ENCODE data around the gene KIF2B.

KIF2B gene

GRCh38 chr17:53804437-53804836 is 18.3 kb upstream of the KIF2B start:
- Histone ChIP-seq H3K27ac (ENCODE audit: low read length) (no peak overlapping the region), H3K36me3 (ENCODE audit: insufficient read depth, low read length) (no peaks in the 10 kb centered on the region), H3K4me1 (ENCODE audit: insufficient read depth, low read length) (no peaks in the 10 kb centered on the region), H3K4me3 (ENCODE audit: low read depth in 1 of 2, low read length in 2 of 2) (no peak overlapping the region), H3K4me2 (ENCODE audit: insufficient read depth, low read length) (no peak overlapping the region), H3K27me3 (ENCODE audit: insufficient read depth, low read length, poor library complexity) (no peaks in the 10 kb centered on the region), H3K79me2 (ENCODE audit: insufficient read depth, low read length) (no peaks in the 10 kb centered on the region), H4K20me1 (ENCODE audit: insufficient read depth, low read length) (no peaks in the 10 kb centered on the region), H3K9me3 (ENCODE audit: insufficient read depth, low read length, severe bottlenecking) (no peaks in the 10 kb centered on the region), H3K9ac (ENCODE audit: low read depth, low read length) (no peak overlapping the region), H2AFZ (ENCODE audit: low read depth, low read length) (no peak overlapping the region)
- ATAC-seq (ENCODE audit: insufficient read depth, low read depth) (no peak), DNase-seq (no peak)
- TF ChIP-seq CTCF (IDR thresholded peaks at IDR 0.05; ENCODE audit: borderline replicate concordance, extremely low read depth, low read length, poor library complexity, severe bottlenecking) = no peak
- TF ChIP-seq EZH2 (IDR thresholded peaks at IDR 0.05; ENCODE audit: borderline replicate concordance, low read depth, low read length, severe bottlenecking) = no peak

GRCh38 chr17:53806473-53806872 is 16.3 kb upstream of the KIF2B start:
- H3K79me2 ChIP-seq (ENCODE audit: insufficient read depth, low read length) = no peaks in the 10 kb centered on the region
- no peak overlapping the region for H3K27ac ChIP-seq (ENCODE audit: low read length)
- H3K4me3 ChIP-seq (ENCODE audit: low read depth in 1 of 2, low read length in 2 of 2) = no peak overlapping the region
- ATAC-seq (ENCODE audit: insufficient read depth, low read depth) = no peak
- H3K4me1 ChIP-seq (ENCODE audit: insufficient read depth, low read length) = no peaks in the 10 kb centered on the region
- H3K4me2 ChIP-seq (ENCODE audit: insufficient read depth, low read length) = no peak overlapping the region
- no peak overlapping the region for H2AFZ ChIP-seq (ENCODE audit: low read depth, low read length)
- H4K20me1 ChIP-seq (ENCODE audit: insufficient read depth, low read length) = no peaks in the 10 kb centered on the region
- no peaks in the 10 kb centered on the region for H3K9me3 ChIP-seq (ENCODE audit: insufficient read depth, low read length, severe bottlenecking)
- no peaks in the 10 kb centered on the region for H3K36me3 ChIP-seq (ENCODE audit: insufficient read depth, low read length)
- H3K9ac ChIP-seq (ENCODE audit: low read depth, low read length) = no peak overlapping the region
- TF ChIP-seq CTCF (IDR thresholded peaks at IDR 0.05; ENCODE audit: borderline replicate concordance, extremely low read depth, low read length, poor library complexity, severe bottlenecking) (no peak), EZH2 (IDR thresholded peaks at IDR 0.05; ENCODE audit: borderline replicate concordance, low read depth, low read length, severe bottlenecking) (no peak)
- DNase-seq = no peak
- H3K27me3 ChIP-seq (ENCODE audit: insufficient read depth, low read length, poor library complexity) = no peaks in the 10 kb centered on the region

GRCh38 chr17:53807286-53807685 is 15.4 kb upstream of the KIF2B start:
- DNase-seq (no peak), ATAC-seq (ENCODE audit: insufficient read depth, low read depth) (no peak)
- Histone ChIP-seq H2AFZ (ENCODE audit: low read depth, low read length) (no peak overlapping the region), H3K4me1 (ENCODE audit: insufficient read depth, low read length) (no peaks in the 10 kb centered on the region), H3K27ac (ENCODE audit: low read length) (no peak overlapping the region), H3K9ac (ENCODE audit: low read depth, low read length) (no peak overlapping the region), H3K27me3 (ENCODE audit: insufficient read depth, low read length, poor library complexity) (no peaks in the 10 kb centered on the region), H3K36me3 (ENCODE audit: insufficient read depth, low read length) (no peaks in the 10 kb centered on the region), H3K9me3 (ENCODE audit: insufficient read depth, low read length, severe bottlenecking) (no peaks in the 10 kb centered on the region), H3K4me2 (ENCODE audit: insufficient read depth, low read length) (no peak overlapping the region), H3K79me2 (ENCODE audit: insufficient read depth, low read length) (no peaks in the 10 kb centered on the region), H3K4me3 (ENCODE audit: low read depth in 1 of 2, low read length in 2 of 2) (no peak overlapping the region), H4K20me1 (ENCODE audit: insufficient read depth, low read length) (no peaks in the 10 kb centered on the region)
- no peak for TF ChIP-seq CTCF (IDR thresholded peaks at IDR 0.05; ENCODE audit: borderline replicate concordance, extremely low read depth, low read length, poor library complexity, severe bottlenecking)

GRCh38 chr17:53818271-53818670 is 4.5 kb upstream of the KIF2B start:
- H4K20me1 ChIP-seq (ENCODE audit: insufficient read depth, low read length) = no peaks in the 10 kb centered on the region
- no peak overlapping the region for H3K4me2 ChIP-seq (ENCODE audit: insufficient read depth, low read length)
- no peak overlapping the region for H2AFZ ChIP-seq (ENCODE audit: low read depth, low read length)
- DNase-seq = no peak
- H3K4me1 ChIP-seq (ENCODE audit: insufficient read depth, low read length) = no peaks in the 10 kb centered on the region
- H3K27ac ChIP-seq (ENCODE audit: low read length) = no peak overlapping the region
- ATAC-seq (ENCODE audit: insufficient read depth, low read depth) = no peak
- no peaks in the 10 kb centered on the region for H3K9me3 ChIP-seq (ENCODE audit: insufficient read depth, low read length, severe bottlenecking)
- no peaks in the 10 kb centered on the region for H3K27me3 ChIP-seq (ENCODE audit: insufficient read depth, low read length, poor library complexity)
- no peaks in the 10 kb centered on the region for H3K79me2 ChIP-seq (ENCODE audit: insufficient read depth, low read length)
- no peak overlapping the region for H3K9ac ChIP-seq (ENCODE audit: low read depth, low read length)
- H3K4me3 ChIP-seq (ENCODE audit: low read depth in 1 of 2, low read length in 2 of 2) = no peak overlapping the region
- H3K36me3 ChIP-seq (ENCODE audit: insufficient read depth, low read length) = no peaks in the 10 kb centered on the region
- TF ChIP-seq CTCF (IDR thresholded peaks at IDR 0.05; ENCODE audit: borderline replicate concordance, extremely low read depth, low read length, poor library complexity, severe bottlenecking) (no peak), EZH2 (IDR thresholded peaks at IDR 0.05; ENCODE audit: borderline replicate concordance, low read depth, low read length, severe bottlenecking) (no peak)
